Kidney (tissue), 14 donors: ENCODE measurements around the gene C4orf50. TPM values are rescaled to one million over a fixed set of nuclear protein-coding genes. Genes with fewer than 3 reads are reported as not detected.

Experiments used
- DNase-seq, 5 donors: peaks; one replicate each; pipeline ENCODE4 v3.0.0-alpha.2; 2013 to 2020
- FAIRE-seq: peaks from 2 replicates; lab custom pipeline; 2012; peaks lifted over from hg19 to GRCh38; lab: Jason Lieb, UNC
- H3K27ac ChIP-seq, 2 donors: one replicate each; pipeline ENCODE4 v1.7.0; 2013; ENCODE audit warnings: low read depth in 2 of 2, low read length in 2 of 2, inconsistent platforms in 1 of 2
- H3K27me3 ChIP-seq: one replicate; pipeline ENCODE4 v1.7.1; 2013; ENCODE audit warnings: low read length, inconsistent platforms; ENCODE audit not compliant: control insufficient read depth, insufficient read depth
- H3K36me3 ChIP-seq, 3 donors: one replicate each; pipeline versions ENCODE4 v1.7.0 to v1.7.1; 2013; ENCODE audit warnings: low read length in 3 of 3, control low read depth in 1 of 3, inconsistent platforms in 1 of 3; ENCODE audit not compliant: insufficient read depth in 3 of 3, control insufficient read depth in 2 of 3
- H3K4me1 ChIP-seq, 3 donors: one replicate each; pipeline versions ENCODE4 v1.7.0 to v1.7.1; 2013; ENCODE audit warnings: low read length in 3 of 3, inconsistent platforms in 1 of 3, low read depth in 1 of 3; ENCODE audit not compliant: control insufficient read depth in 2 of 3, insufficient read depth in 2 of 3
- H3K4me3 ChIP-seq, 3 donors: one replicate each; pipeline versions ENCODE4 v1.7.0 to v1.8.1; 2013; ENCODE audit warnings: low read length in 3 of 3, control low read depth in 1 of 3, inconsistent platforms in 1 of 3
- H3K9ac ChIP-seq, 3 donors: one replicate each; pipeline versions ENCODE4 v1.7.0 to v1.7.1; 2013; ENCODE audit warnings: low read length in 3 of 3, control low read depth in 1 of 3, inconsistent platforms in 1 of 3
- H3K9me3 ChIP-seq, 3 donors: one replicate each; pipeline versions ENCODE4 v1.7.0 to v1.7.1; 2013; ENCODE audit warnings: low read length in 3 of 3, control low read depth in 1 of 3, inconsistent platforms in 1 of 3; ENCODE audit not compliant: control insufficient read depth in 2 of 3, insufficient read depth in 1 of 3
- CTCF ChIP-seq: IDR thresholded peaks from 3 replicates; pipeline ENCODE4 v1.5.1; 2012; ENCODE audit warnings: mild to moderate bottlenecking, moderate library complexity, borderline replicate concordance; ENCODE audit not compliant: insufficient read depth; ENCODE audit errors: extremely low read depth
- intact Hi-C: fragments of 100-400 bp; cut with DNase I; formaldehyde crosslinking; loops from one replicate; pipeline ENCODE4 v1.11.1; 2022
- polyA plus RNA-seq: library from polyadenylated mRNA; stranded (reverse); fragments of 350-450 nt; fragmentation: Illumina TruSeq; extraction: RNeasy Lipid Tissue Mini Kit (QIAGEN cat#74804); gene quantifications from one replicate; pipeline ENCODE4 v1.2.3, GENCODE V29; 2014; ENCODE audit warnings: low read depth, low replicate concordance; ENCODE audit not compliant: insufficient read depth
- total RNA-seq: library from RNA; stranded (reverse); fragmentation: NEBNext Ultra II Directional; extraction: Animal tissue kit (Norgen Biotek cat#: 25700); gene quantifications from one replicate; pipeline ENCODE4 v1.2.1, GENCODE V29; 2021
- donor health status: control.
- donor health status: control.
- donor health status: control.
- donor health status: control.
- donor health status: control.
- donor health status: DM: yes; HTN: yes; CAD: no.
- donor health status: Normal renal cell carcinoma (clear cell type).

The C4orf50 gene
- total and polyA plus RNA-seq, 2 donors from 2014 or later, result 0.16 TPM; not detected in 1

- no peaks in the 10 kb centered on the region for H3K27me3 ChIP-seq
- no peak overlapping the region for H3K4me3 ChIP-seq
- H3K9ac ChIP-seq, result no peak overlapping the region
- no peaks in the 10 kb centered on the region for H3K36me3 ChIP-seq
- DNase-seq (peak in 2 of 5 donors; percentile 28 to 51), FAIRE-seq (no peak)
- intact Hi-C loops, result no loop called here
- no peaks in the 10 kb centered on the region for H3K4me1 ChIP-seq
- no peak overlapping the region for H3K27ac ChIP-seq
- H3K9me3 ChIP-seq, result no peaks in the 10 kb centered on the region
- TF ChIP-seq CTCF, result no peak
These were observed 91.6 kb downstream of the C4orf50 start for GRCh38 chr4:5926598-5926997.

- no peaks in the 10 kb centered on the region for H3K36me3 ChIP-seq
- H3K9ac ChIP-seq, result no peak overlapping the region
- TF ChIP-seq CTCF, result no peak
- no peaks in the 10 kb centered on the region for H3K27me3 ChIP-seq
- intact Hi-C loops, result no loop called here
- H3K4me3 ChIP-seq, result no peak overlapping the region
- no peak overlapping the region for H3K27ac ChIP-seq
- FAIRE-seq (no peak), DNase-seq (peak in 2 of 5 donors; percentile 31 to 48)
- no peaks in the 10 kb centered on the region for H3K4me1 ChIP-seq
- no peaks in the 10 kb centered on the region for H3K9me3 ChIP-seq
These were observed 92.6 kb downstream of the C4orf50 start for GRCh38 chr4:5925419-5926200.

- no peaks in the 10 kb centered on the region for H3K27me3 ChIP-seq
- no peak overlapping the region for H3K9ac ChIP-seq
- no peaks in the 10 kb centered on the region for H3K36me3 ChIP-seq
- no peak overlapping the region for H3K27ac ChIP-seq
- DNase-seq (peak in 4 of 5 donors; percentile 43 to 53 (median 50)), FAIRE-seq (no peak)
- TF ChIP-seq CTCF, result no peak
- no peak overlapping the region for H3K4me3 ChIP-seq
- intact Hi-C loops, result no loop called here
- H3K4me1 ChIP-seq, result no peaks in the 10 kb centered on the region
- H3K9me3 ChIP-seq, result no peaks in the 10 kb centered on the region
These were observed 93.6 kb downstream of the C4orf50 start for GRCh38 chr4:5924461-5925125.
